Gastroesophageal sphincter (tissue), 3 donors: Measurements from ENCODE around the gene DNASE1L2.

Source experiments
- CTCF ChIP-seq, 4 experiments: fragments of 200-600 bp in 2 of 4; fragments of 450-650 bp in 2 of 4; sonication (generic) in 1 of 4; IDR thresholded peaks; one replicate each; pipeline ENCODE4 v1.5.1; 2017 to 2019; ENCODE audit warnings: antibody characterized with exemption in 4 of 4, mild to moderate bottlenecking in 2 of 4, moderate library complexity in 2 of 4
- EP300 ChIP-seq: sonication (generic); formaldehyde crosslinking; IDR thresholded peaks from one replicate; pipeline ENCODE4 v1.6.1; 2017; ENCODE audit warnings: antibody characterized with exemption, mild to moderate bottlenecking
- POLR2A ChIP-seq, 2 donors: fragments of 450-650 bp; IDR thresholded peaks; one replicate each; pipeline ENCODE4 v1.6.1; 2017; ENCODE audit warnings: antibody characterized with exemption in 2 of 2, mild to moderate bottlenecking in 2 of 2, moderate library complexity in 1 of 2

- TF ChIP-seq CTCF (IDR thresholded peaks at IDR 0.05) (no peak), EP300 (no peak), POLR2A (IDR thresholded peaks at IDR 0.05) (no peak)
Measured at GRCh38 chr16:2270588-2271470, 34.6 kb downstream of the DNASE1L2 start.
